NT2/D1 (cell line): Measurements from ENCODE around the gene AGT.

Experiments used
- SUZ12 ChIP-seq: IDR thresholded peaks from 2 replicates; pipeline ENCODE4 v1.6.1; 2011; ENCODE audit not compliant: insufficient read length, insufficient read depth; ENCODE audit errors: extremely low read depth
- YY1 ChIP-seq: IDR thresholded peaks from 2 replicates; pipeline ENCODE4 v1.6.1; 2011; ENCODE audit not compliant: insufficient read length, insufficient read depth

GRCh38 chr1:230746617-230747016 lies 32.7 kb upstream of the AGT start:
- TF ChIP-seq YY1, result no peak
- no peak for TF ChIP-seq SUZ12
